Suprapubic skin (tissue), 4 donors: ENCODE results near the gene DGKE.

ENCODE experiments used
- POLR2A ChIP-seq, 2 donors: fragments of 450-650 bp; IDR thresholded peaks; one replicate each; pipeline ENCODE4 v1.6.1; 2017; ENCODE audit warnings: antibody characterized with exemption in 2 of 2, mild to moderate bottlenecking in 2 of 2, moderate library complexity in 2 of 2
- POLR2AphosphoS5 ChIP-seq, 3 donors: sonication (generic); formaldehyde crosslinking; IDR thresholded peaks; one replicate each; pipeline ENCODE4 v1.6.1; 2017; ENCODE audit warnings: antibody characterized with exemption in 3 of 3
- TF ChIP-seq, protein P1 (sequence below), 2 donors: fragments of 200-600 bp in 1 of 2; fragments of 450-650 bp in 1 of 2; sonication (generic) in 1 of 2; IDR thresholded peaks; one replicate each; pipeline ENCODE4 v1.5.1; 2016 to 2019; ENCODE audit warnings: antibody characterized with exemption in 2 of 2, mild to moderate bottlenecking in 1 of 2, moderate library complexity in 1 of 2

DNA sequence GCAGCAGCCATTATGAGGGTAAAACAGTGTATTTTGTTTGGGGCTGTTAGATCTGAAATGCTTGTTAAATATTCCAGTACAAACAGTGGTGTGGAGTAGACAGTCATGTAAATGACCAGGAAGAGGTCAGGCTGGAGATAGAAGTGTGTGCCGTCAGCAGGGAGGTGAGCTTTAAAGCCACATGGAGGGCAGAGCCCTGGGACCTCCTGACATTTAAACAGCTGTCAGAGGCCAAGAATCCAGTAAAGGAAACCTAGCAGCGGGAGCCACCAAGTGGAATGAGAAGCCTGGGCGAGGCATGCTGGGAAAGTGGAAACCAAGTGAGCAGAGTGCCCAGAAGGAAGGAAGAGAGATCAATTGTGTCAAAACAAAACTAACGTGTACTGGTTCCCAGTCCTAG, 27.0 kb upstream of the DGKE start:
- TF ChIP-seq, protein P1, sequence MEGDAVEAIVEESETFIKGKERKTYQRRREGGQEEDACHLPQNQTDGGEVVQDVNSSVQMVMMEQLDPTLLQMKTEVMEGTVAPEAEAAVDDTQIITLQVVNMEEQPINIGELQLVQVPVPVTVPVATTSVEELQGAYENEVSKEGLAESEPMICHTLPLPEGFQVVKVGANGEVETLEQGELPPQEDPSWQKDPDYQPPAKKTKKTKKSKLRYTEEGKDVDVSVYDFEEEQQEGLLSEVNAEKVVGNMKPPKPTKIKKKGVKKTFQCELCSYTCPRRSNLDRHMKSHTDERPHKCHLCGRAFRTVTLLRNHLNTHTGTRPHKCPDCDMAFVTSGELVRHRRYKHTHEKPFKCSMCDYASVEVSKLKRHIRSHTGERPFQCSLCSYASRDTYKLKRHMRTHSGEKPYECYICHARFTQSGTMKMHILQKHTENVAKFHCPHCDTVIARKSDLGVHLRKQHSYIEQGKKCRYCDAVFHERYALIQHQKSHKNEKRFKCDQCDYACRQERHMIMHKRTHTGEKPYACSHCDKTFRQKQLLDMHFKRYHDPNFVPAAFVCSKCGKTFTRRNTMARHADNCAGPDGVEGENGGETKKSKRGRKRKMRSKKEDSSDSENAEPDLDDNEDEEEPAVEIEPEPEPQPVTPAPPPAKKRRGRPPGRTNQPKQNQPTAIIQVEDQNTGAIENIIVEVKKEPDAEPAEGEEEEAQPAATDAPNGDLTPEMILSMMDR (IDR thresholded peaks at IDR 0.05), result no peak
- TF ChIP-seq POLR2A (IDR thresholded peaks at IDR 0.05) (no peak), POLR2AphosphoS5 (IDR thresholded peaks at IDR 0.05) (no peak)
